Bronchial smooth muscle cell (primary cell): ENCODE data around the gene PODXL2. TPM values are rescaled to one million over a fixed set of nuclear protein-coding genes. Genes with fewer than 3 reads are reported as not detected.

Experiments used
- total RNA-seq: library from RNA; depleted of rRNA; stranded (reverse); fragments of >200 nt; gene quantifications from 2 replicates; pipeline ENCODE4 v1.2.1, GENCODE V29; 2014

The PODXL2 gene, protein sequence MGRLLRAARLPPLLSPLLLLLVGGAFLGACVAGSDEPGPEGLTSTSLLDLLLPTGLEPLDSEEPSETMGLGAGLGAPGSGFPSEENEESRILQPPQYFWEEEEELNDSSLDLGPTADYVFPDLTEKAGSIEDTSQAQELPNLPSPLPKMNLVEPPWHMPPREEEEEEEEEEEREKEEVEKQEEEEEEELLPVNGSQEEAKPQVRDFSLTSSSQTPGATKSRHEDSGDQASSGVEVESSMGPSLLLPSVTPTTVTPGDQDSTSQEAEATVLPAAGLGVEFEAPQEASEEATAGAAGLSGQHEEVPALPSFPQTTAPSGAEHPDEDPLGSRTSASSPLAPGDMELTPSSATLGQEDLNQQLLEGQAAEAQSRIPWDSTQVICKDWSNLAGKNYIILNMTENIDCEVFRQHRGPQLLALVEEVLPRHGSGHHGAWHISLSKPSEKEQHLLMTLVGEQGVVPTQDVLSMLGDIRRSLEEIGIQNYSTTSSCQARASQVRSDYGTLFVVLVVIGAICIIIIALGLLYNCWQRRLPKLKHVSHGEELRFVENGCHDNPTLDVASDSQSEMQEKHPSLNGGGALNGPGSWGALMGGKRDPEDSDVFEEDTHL
- 0.79 and 1.1 TPM in 2 replicates for total RNA-seq

DNA sequence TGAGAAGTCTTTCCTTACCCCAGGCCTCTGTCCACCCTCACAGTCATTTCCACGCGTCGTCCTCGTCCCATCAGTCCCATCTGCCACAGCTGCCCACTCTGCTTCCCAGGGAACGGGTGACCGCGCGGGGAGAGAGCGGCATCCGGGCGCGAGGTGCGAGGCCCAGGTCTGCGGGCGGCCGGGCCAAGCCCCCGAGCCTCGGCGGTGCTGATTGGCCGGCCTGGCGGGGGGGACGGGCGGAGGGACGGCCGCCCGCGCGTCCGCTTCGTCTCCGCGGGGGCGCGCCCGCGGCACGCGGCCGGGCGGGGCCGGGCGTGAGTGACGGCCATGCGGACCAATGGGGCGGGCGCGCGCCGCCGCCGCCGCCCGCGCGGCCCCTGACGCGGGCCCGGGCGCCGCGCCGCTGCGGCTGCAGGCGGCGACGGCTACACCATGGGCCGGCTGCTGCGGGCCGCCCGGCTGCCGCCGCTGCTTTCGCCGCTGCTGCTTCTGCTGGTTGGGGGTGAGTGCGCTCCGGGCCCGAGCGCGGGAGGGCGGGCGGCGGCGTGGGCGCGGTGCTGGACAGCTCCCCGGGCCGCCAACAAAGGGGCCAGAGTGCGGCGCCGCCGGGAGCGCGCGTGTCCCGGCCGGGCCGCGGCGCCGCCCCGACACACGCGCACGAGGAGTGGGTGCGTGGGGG lies at the start of gene PODXL2:
Gene PODXL2, plus strand, starts transcription at position 398 of the 679 bp plus-strand sequence. Its CDS starts 35 bp downstream, at position 433.

DNA sequence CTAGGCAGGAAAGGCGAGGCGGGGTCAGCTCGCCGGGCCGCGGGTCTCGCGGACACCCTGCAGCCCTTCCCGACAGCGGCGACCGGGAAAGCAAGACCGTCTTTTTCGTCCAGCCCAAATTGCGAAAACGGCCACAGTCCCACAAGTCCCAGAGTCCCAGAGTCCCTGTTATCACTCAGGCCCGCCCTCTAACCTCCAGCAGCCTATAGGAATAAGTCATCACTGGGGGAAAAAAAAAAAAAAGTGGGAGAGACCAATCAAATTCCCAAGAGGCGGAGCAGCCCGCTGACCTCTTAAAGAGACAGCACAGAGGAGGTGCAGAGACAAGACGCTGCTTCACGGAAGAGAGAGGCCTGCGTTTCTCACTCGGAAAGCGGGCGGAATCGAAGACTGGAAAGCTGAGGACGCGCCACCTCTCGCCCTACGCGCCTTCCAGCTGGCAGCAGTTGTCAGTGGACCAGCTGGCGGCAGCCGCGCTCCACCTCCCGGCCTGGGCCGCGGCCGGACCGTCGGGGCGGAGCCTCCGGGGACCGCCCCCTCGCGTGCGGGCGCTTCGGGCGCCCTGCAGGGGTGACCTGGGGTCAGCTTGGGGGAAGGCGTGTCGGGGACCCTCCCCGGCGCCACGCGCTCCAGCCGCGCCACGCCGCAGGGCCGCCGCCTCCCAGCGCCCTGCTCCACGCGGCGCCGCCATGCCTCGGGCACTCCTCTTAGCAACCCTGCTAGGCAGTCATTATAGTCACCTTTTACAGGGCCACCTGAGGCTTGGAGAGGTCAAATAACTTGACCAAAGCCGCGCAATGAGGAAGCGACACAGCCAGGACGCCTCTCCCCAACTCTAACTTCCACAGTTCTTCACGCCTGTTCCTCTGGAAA lies 38.2 kb upstream of the PODXL2 start, which contains the start of gene TPRA1:
Gene TPRA1, minus strand, starts transcription at position 141 of the 873 bp plus-strand sequence. CDS start 10,587 bp downstream, outside the sequence.

DNA sequence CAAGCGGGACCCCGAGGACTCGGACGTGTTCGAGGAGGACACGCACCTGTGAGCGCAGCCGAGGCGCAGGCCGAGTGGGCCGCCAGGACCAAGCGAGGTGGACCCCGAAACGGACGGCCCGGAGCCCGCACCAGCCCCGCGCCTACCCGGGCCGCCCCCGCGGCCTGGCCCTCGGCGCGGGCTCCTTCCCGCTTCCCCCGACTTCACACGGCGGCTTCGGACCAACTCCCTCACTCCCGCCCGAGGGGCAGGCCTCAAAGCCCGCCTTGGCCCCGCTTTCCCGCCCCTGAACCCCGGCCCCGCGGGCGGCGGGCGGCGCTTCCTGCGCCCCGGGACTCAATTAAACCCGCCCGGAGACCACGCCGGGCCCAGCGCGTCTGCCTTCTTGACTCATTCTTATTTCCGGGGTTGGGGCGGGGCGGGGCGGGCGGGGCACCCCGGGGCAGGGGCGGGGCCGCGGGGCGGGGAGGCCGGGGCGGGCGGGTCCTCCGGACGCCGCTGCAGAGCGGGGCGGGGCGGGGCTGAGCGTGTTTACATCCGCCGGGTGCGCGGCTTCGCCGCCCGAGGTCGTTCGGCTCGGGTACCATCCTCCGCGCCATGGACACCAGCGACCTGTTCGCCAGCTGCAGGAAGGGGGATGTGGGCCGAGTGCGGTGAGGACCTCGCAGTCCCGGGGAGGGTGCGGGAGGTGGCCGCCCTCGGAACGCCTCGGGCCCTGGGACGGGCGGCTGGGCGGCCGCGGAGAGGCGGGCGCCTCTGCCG lies 43.6 kb downstream of the PODXL2 start, which contains the start of gene ABTB1:
Gene ABTB1, plus strand, starts transcription at position 524 of the 762 bp plus-strand sequence. Its CDS starts 74 bp downstream, at position 598.

Other genes starting within 250 kb of the PODXL2 start
- 32.8 and 36.1 TPM in 2 replicates for gene TPRA1, start 38.5 kb upstream of the PODXL2 start, total RNA-seq
- gene MCM2, start 30.8 kb upstream of the PODXL2 start, total RNA-seq: 16.8 and 18.4 TPM in 2 replicates
- gene ABTB1, start 43.8 kb downstream of the PODXL2 start, total RNA-seq: 8.7 and 15.5 TPM in 2 replicates
- 12.8 and 13.6 TPM in 2 replicates for gene MGLL, start 193.3 kb downstream of the PODXL2 start, total RNA-seq